ENCODE data around the gene IL17RB. TPM values are rescaled to one million over a fixed set of nuclear protein-coding genes. Genes with fewer than 3 reads are reported as not detected.

The IL17RB gene
- total RNA-seq, 1 donor from 2014 or later, result 18.4 TPM

DNA sequence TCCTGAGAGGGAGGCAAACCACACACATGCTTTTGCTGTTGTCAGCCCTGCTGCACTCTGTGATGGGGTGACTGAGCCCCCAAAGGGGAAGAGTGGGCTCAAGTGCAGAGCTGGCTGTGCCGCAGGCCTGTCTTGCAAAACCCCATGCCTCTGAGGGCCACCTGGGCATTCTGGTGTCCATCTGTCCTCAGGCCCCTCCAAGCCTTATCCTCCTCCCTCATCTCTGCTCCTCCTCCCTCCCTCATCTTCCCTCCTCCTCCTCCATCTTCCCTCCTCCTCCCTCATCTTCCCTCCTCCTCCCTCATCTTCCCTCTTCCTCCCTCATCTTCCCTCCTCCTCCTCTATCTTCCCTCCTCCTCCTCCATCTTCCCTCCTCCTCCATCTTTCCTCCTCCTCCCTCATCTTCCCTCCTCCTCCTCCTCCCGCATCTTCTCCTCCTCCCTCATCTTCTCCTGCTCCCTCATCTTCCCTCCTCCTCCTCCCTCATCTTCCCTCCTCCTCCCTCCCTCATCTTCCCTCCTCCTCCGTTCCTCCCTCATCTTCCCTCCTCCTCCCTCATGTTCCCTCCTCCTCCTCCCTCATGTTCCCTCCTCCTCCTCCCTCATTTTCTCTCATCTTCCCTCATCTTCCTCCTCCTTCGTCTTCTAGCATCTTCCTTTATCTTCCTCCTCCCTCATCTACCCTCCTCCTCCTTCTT is 40.8 kb upstream of the IL17RB start:
- TF ChIP-seq, protein P1, sequence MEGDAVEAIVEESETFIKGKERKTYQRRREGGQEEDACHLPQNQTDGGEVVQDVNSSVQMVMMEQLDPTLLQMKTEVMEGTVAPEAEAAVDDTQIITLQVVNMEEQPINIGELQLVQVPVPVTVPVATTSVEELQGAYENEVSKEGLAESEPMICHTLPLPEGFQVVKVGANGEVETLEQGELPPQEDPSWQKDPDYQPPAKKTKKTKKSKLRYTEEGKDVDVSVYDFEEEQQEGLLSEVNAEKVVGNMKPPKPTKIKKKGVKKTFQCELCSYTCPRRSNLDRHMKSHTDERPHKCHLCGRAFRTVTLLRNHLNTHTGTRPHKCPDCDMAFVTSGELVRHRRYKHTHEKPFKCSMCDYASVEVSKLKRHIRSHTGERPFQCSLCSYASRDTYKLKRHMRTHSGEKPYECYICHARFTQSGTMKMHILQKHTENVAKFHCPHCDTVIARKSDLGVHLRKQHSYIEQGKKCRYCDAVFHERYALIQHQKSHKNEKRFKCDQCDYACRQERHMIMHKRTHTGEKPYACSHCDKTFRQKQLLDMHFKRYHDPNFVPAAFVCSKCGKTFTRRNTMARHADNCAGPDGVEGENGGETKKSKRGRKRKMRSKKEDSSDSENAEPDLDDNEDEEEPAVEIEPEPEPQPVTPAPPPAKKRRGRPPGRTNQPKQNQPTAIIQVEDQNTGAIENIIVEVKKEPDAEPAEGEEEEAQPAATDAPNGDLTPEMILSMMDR (IDR thresholded peaks at IDR 0.05), result no peak
- intact Hi-C loops (cut with DNase I), result no loop called here
- DNase-seq (no peak), ATAC-seq (no peak)
- Histone ChIP-seq H3K36me3 (peaks cover 13% of the 10 kb centered on the region), H3K4me3 (no peak overlapping the region), H3K27me3 (ENCODE audit: low read depth) (no peaks in the 10 kb centered on the region), H3K9me3 (no peaks in the 10 kb centered on the region), H3K27ac (no peak overlapping the region), H3K4me1 (no peaks in the 10 kb centered on the region)

DNA sequence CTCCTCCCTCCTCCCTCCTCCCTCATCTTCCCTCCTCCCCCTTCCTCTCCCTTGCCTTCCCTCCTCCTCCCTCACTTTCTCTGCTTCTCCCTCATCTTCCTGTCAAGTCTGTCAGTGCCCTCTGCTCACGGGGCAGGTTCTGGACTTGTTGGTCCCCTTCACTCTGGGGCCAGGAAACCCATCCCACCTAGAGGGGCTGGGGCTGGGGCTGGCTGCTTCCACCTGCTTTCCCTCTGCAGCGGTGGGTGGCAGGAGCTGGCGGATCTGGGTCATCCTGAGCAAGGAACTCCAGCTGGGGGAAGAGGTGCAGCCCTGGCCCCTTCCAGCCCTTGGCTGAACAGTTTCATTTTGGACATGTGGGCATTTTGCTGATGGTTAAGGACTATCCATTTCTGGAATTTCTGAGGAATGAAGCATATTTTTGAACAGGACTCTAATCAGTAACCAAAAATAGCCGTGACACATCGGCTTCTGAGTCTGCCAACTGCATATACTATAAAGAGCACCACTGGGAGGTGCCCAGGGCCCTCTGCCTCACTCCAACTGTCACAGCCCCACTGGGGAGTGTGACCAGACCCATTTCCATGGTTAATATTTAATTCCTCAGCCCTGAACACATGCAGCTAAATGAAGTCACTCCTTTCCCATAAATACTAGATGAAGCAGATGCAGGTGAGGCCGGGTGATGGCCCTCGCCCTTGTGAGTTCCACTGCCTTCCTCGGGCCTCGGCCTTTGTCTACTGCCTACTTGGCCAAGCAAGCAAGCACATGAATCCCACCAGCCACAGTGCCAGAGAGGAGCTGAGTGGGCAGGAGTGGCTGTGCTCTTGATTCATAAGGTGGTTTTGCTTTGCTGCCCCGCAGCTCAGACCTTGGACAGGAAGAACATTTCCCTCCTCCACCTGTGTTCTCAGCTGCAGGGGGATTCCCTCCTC is 39.9 kb upstream of the IL17RB start:
- DNase-seq, result no peak
- no peak overlapping the region for H3K27ac ChIP-seq

DNA sequence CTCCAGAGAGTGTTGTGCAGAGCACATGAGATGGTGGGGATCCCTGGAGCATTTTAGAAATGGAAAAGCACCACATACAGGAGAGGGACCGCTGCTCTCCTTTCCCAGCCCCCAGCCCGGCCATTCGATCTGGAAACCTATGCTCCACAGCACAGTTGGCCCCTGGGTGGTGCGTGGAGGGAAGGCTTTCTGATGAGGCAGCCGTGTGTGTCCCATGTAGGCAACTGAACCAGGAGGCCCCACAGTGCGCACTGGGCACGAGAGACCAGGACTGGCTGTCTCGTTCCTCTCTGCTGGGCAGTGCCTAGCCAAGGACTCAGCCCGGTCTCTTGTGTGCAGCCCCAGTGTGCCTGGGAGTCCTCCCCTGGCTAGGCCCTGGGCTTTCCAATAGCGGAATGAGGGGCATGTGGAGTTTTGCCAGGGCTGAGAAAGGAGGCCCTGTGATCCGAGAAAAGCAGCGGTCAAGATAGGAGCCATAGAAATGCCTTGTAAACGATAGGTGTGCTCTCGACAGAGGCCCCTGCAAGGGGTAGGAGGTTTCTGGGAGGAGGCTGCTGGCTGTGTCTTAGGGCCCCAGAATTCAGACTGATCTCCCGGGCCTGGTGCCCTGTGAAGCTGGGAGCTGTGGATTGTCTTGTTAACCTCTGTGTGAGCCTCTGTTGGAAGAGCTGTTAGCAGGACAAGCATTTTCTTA is 39.1 kb upstream of the IL17RB start:
- no peak overlapping the region for H3K27ac ChIP-seq
- no peak overlapping the region for H3K4me3 ChIP-seq
- no peak for ATAC-seq

More for the DNA sequence above, 39.9 kb upstream of the IL17RB start:
- H3K9me3 ChIP-seq, result no peaks in the 10 kb centered on the region
- peaks cover 13% of the 10 kb centered on the region for H3K36me3 ChIP-seq
- TF ChIP-seq, protein P1 (IDR thresholded peaks at IDR 0.05), result no peak
- intact Hi-C loops (cut with DNase I), result no loop called here
- no peak for ATAC-seq
- no peak overlapping the region for H3K4me3 ChIP-seq
- no peaks in the 10 kb centered on the region for H3K4me1 ChIP-seq
- no peaks in the 10 kb centered on the region for H3K27me3 ChIP-seq (ENCODE audit: low read depth)

DNA sequence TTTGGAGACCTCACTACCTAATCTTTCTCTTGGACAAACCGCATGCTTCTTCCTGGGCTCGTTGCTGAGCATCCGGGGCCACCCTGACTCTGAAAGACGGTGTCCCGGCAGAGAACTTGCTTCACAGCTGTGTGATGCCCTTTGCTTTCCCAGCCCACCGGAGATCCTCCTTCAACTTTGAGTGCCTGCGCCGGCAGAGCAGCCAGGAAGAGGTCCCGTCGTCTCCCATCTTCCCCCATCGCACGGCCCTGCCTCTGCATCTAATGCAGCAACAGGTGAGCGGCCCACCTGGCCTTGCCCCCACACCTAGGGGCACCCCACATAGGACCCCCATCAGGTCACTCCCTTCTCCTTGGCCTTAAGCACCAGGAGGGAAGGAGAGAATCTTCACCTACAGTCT is 37.9 kb upstream of the IL17RB start:
- ATAC-seq (no peak), DNase-seq (no peak)
- Histone ChIP-seq H3K27me3 (ENCODE audit: low read depth) (no peaks in the 10 kb centered on the region), H3K4me3 (no peak overlapping the region), H3K27ac (no peak overlapping the region), H3K9me3 (no peaks in the 10 kb centered on the region), H3K4me1 (no peaks in the 10 kb centered on the region), H3K36me3 (peaks cover 13% of the 10 kb centered on the region)
- intact Hi-C loops (cut with DNase I), result no loop called here
- TF ChIP-seq, protein P1 (IDR thresholded peaks at IDR 0.05), result no peak

More for the DNA sequence above, 39.1 kb upstream of the IL17RB start:
- TF ChIP-seq, protein P1 (IDR thresholded peaks at IDR 0.05), result no peak
- intact Hi-C loops (cut with DNase I), result no loop called here
- Histone ChIP-seq H3K4me1 (no peaks in the 10 kb centered on the region), H3K36me3 (peaks cover 13% of the 10 kb centered on the region), H3K27me3 (ENCODE audit: low read depth) (no peaks in the 10 kb centered on the region), H3K9me3 (no peaks in the 10 kb centered on the region)
- DNase-seq, result no peak

DNA sequence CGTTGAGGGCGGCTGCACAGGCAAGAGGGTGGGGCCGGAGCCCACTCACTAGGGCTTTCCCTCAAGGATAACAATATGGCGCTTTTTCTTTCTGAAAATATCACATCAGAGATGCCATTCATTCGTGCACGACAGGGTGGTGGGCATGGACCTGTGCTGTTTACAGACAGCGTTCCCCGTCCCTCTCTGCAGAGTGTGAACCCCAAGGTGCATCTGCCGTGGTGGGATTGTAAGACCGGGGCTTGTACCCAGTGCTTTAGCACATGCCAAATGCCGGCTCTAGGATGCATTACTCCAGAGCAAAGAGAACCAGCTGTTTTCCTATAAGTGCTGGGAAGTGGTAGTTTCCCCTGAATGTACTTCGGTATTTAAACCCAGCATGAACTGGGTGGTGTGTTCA is 37.1 kb upstream of the IL17RB start:
- Histone ChIP-seq H3K27ac (no peak overlapping the region), H3K4me3 (no peak overlapping the region), H3K9me3 (no peaks in the 10 kb centered on the region), H3K36me3 (peaks cover 13% of the 10 kb centered on the region), H3K4me1 (no peaks in the 10 kb centered on the region), H3K27me3 (ENCODE audit: low read depth) (no peaks in the 10 kb centered on the region)
- no peak for DNase-seq
- intact Hi-C loops (cut with DNase I), result no loop called here
- no peak for ATAC-seq
- TF ChIP-seq, protein P1 (IDR thresholded peaks at IDR 0.05), result no peak
